ENCODE data around the gene PEX5L. TPM values are rescaled to one million over a fixed set of nuclear protein-coding genes. Genes with fewer than 3 reads are reported as not detected.

Gene PEX5L
- total RNA-seq, 2 donors from 2014 or later: 0.07 to 0.90 TPM

- no peak overlapping the region for H3K27ac ChIP-seq
- no peaks in the 10 kb centered on the region for H3K9me3 ChIP-seq
- no peaks in the 10 kb centered on the region for H3K4me1 ChIP-seq
- H3K36me3 ChIP-seq: peaks cover 16% of the 10 kb centered on the region
- H3K27me3 ChIP-seq: no peaks in the 10 kb centered on the region
- no peak for TF ChIP-seq CTCF (IDR thresholded peaks at IDR 0.05)
- H3K4me3 ChIP-seq: no peak overlapping the region
- DNase-seq (ENCODE audit: low spot score): no peak
Measured at GRCh38 chr3:179745716-179746115, 291.0 kb downstream of the PEX5L start.

GRCh38 chr3:179745079-179745478 lies 291.7 kb downstream of the PEX5L start:
- Histone ChIP-seq H3K27me3 (no peaks in the 10 kb centered on the region), H3K27ac (no peak overlapping the region), H3K9me3 (no peaks in the 10 kb centered on the region), H3K4me3 (no peak overlapping the region), H3K36me3 (peaks cover 20% of the 10 kb centered on the region), H3K4me1 (no peaks in the 10 kb centered on the region)
- no peak for TF ChIP-seq CTCF (IDR thresholded peaks at IDR 0.05)
- no peak for DNase-seq (ENCODE audit: low spot score)
